ENCODE results near the gene SNX5.

The SNX5 gene

DNA sequence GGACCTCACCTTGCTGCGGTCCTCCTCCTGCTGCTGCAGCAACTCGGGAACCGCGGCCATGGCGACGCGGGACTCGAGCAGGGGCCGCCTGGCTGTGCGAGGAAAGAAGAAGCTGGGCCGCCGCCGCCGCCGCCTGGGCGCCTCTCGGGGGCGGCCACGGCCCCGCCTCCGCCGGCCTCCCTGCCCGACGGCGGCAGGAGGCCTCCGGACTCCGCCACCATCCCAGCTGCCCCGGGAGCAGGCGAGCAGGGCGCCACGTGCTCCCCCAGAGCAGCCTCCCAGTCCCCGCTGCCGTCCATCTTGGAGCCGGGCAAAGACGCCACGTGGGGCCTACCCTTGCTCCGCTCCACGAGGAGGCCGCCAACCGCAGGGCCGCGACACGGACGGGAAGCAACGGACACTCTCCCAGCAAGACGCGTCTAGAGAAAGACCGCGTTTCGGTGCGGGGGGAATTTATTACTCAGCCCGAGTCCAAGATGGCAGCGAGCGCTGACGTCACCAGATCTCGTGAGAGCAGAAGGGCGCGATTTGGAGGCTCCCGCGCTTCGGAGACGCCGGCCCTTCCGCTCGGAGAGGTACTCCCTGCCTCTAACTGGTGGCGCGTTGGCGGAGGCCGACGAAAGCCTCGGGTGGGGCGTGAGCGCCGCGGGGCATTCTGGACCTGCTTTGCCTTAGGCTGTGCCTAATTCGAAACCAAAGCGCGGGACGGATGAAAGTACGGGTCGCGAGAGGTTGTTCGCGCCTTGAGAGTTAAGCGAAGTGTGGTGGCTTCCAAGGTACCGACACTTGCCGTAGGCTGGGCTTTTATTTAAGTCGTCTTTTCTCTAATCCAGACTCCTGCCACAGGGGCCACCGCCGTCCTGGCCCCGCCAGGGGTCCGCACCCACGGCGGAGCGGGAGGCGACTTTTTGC is at the start of gene SNX5, which contains the start of gene MGME1:
SNX5 (minus strand) TSS at position 429 of the 912 bp plus-strand sequence; CDS start at position 60, 369 bp downstream.
MGME1 (plus strand) TSS at position 653 of the 912 bp plus-strand sequence. CDS start 842 bp downstream, outside the sequence.
- peak; percentile 90 to 100 (median 99) for DNase-seq

DNA sequence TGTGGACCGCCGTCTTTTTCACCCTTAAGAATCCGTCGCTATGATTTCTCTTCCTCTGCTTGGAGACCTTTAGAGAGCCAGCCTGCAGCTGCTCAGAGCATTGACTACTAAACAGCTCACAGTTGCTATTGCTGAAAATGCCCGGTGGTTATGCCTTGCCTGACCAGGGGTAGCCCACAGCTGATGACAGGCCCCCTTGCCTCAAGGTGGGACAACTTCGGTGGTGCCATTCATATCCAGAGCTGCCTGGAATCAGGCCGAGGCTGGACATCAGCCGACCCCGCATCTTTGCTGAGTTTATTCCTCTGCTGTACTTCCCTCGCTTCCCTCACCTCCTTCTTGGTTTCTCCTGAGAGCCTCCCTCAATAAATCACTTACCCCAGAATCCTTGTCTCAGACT is 49.5 kb upstream of the SNX5 start:
- DNase-seq, result no peak

DNA sequence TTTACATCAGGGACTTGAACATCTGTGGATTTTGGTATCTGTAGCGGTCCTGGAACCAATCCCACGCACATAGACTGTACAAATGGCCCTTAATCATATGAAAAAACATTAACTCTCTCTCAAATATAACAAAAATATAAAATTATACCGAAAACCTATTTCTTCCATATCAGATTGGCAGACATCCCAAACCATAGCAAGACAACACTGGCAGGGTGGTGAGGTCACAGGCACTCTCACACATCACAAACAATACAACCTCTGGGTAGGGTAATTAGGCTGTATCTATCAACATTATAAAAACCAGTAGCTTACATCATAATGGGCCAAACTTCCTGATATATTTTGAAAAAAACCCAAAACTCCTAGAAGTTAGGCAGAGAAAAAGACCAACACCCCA is 48.2 kb upstream of the SNX5 start:
- DNase-seq, result no peak

DNA sequence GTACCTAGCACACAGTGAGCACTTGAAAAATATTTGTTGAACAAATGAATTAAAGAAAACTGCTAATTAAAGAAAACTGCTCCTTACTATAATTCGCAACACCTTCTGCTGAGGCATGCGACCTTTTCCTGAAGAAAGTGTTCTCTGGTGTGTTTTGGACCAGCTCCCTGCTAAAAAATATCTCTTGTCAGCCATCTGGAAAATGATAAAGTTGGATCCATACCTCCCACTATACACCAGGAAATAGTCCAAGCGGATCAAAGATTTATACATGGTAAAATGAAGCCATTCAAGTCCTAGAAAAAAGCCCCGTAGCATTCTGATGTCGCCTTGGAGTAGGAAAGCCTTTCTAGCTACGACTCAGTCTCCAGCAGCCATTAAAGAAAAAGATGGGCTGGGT is 45.8 kb upstream of the SNX5 start:
- DNase-seq, result no peak

DNA sequence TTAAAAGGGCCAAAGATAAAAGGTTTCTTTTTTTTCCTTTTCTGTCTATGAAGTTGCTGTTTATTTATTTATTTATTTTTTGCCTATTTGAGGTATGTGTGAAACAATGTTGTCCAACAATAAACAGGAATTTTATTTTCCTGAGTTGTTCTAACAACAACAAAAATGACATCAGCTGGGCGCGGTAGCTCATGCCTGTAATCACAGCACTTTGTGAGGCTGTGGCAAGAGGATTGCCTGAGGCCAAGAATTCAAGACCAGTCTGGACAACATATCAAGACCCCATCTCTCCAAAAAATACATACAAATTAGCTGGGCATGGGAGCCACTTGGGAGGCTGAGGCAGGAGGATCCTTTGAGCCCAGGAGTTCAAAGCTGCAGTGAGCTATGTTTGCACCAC is 44.3 kb upstream of the SNX5 start:
- DNase-seq, result no peak

DNA sequence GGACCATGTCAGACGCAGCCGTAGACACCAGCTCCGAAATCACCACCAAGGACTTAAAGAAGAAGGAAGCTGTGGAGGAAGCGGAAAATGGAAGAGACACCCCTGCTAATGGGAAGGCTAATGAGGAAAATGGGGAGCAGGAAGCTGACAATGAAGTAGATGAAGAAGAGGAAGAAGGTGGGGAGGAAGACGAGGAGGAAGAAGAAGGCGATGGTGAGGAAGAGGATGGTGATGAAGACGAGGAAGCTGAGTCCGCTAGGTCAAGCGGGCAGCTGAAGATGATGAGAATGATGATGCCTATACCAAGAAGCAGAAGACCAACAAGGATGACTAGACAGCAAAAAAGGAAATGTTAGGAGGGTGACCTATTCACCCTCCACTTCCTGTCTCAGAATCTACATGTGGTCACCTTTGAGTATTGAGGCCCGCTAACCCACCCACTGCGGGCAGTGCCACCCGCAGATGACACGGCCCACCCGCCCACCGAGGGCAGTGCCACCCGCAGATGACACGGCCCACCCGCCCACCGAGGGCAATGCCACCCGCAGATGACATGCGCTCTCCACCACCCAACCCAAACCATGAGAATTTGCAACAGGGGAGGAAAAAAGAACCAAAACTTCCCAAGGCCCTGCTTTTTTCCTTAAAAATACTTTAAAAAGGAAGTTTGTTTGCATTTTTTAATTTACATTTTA is 43.5 kb upstream of the SNX5 start:
- DNase-seq, result no peak

DNA sequence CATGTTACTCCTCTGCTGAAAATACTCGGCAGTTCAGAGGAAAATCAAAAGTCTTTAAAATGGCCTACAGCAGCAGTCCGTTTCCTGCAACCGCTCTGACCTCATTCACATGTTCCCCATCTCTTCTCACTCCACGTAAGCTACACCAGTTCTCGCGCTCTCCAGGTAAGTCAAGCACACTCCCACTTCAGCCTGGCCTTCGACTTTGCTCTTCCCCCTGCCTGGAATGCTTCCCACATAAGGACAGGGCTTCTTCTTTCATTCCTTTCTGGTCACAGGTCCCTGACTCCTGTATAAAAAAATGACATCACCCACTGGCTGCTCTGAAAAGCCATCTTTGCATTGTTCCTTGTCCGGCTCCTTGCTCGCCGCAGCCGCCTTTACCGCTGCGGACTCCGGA is 42.9 kb upstream of the SNX5 start:
- no peak for DNase-seq

DNA sequence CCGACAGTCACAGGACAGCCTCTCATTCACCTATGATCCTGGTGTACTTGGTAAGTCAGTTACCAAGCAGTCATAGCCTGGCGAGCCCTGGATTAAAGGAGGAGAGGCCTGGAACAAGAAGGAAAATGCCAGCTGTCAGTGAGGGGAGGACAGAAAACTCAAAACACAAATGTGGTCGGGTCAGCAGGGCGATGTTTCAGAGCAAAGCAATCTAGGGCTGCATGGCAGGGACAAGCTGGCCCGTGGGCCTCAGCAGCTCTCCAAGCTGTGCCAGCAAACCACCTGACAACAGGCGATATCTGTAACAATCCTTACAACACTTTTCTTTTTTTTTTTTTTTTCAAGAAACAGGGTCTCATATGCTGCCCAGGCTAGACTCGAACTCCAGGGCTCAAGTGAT is 40.5 kb upstream of the SNX5 start:
- no peak for DNase-seq

DNA sequence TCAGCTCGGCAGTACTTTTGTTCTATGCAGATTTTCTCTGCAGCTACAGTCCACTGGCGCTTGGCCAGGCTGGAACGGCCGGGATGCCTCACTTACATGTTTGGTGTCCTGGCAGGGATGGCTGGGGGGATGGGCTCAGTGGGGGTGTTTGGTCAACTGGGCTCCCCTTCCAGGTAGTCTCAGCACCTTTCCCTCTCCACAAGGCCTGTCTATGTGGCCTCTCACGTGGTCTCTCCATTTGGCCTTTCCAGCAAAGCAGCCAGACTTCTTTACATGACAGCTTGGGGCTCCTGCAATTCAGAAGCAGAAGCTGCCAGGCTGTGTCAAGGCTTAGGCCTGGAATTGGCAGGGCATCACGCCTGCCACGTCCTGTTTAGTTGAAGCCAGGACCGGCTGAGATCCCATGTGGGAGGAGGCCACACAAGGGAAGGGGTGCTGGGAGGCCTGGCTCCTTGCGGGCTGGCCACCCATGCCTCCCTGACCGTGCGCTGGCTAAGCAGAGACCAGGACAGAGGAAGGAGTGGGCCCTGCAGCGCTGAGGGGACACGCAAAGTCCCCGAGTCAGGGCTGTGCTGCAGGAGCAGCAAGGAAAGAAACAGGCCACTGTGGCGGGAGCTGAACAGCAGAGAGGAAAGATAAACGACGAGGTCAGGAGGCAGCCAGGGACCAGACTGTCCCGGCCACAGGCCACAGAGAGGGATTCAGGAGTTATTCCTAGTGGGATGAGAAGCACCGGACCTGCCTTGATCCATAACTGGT is 39.1 kb upstream of the SNX5 start:
- peak in 5 of 14 donors; percentile 16 to 91 (median 29) for DNase-seq

DNA sequence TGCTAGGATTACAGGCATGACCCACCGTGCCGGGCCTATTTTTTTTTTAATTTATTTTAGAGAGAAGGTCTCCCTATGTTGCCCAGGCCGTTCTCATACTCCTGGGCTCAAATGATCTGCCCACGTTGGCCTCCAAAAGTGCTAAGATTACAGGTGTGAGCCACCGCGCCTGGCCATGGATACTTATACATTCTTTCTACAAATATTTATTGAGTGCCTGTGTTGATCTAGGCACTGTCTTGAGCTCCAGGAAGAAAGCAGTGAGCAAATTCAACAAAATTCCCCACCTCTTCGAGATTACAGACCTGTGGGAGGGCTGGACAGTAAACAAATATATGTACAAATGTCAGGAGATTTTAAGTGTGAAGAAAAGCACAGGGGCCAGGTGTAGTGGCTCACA is 38.1 kb upstream of the SNX5 start:
- DNase-seq, result no peak

DNA sequence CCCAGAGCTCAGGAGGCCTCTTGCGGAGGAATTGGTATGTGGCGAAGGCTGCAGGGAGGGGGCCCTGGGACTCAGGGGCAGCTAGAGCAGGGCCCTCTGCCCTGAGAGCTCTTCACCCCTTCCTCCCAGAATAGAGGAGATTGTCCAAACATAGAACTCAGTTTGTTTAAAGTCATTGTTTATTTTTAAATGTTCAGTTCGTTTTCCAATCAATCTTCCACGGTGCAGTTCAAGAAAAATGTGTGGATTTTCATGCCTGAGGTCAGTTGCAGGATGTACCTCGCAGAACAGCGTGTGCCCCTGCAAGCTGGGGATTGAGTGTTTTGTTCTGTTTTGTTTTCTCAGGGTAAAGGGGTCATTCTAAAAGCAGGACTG is 37.4 kb upstream of the SNX5 start:
- DNase-seq, result no peak

DNA sequence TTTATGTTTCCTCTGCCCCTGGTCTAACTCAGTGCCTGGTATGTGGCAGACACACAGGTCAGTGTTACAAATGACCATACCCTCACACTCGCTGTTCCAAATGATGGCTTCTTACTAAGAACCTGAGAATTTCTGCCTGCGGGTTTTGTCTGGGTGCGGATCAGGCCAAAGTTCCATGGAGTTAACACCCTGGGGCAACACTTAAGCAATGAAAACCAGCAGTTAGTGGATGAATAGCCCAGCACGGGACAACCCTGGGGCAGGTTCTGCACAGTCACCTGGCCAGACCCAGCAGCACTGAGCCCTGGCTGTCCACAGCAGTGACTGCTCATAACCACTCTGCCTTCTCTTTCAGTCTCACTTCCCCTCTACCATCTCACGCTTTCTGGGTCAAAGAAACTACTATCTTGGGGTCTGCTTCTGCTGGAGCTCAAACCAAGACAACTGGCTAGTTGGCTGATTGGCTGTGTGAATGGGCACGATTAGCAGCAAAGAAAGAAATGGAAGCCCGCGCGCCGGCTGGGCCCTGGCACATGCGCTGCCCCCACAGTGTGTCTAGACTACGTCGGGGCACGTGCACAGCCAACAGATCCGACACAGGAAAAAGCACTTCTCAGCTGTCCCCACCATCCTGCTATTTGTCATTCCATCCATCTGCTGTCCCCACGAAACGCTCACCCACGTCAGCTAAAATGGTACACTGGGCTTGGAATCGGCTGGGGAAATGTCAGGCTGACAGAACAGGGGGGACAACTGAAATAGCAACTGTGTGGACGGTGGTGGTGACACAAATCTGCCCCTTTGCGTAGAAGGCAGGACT is 36.8 kb upstream of the SNX5 start:
- peak in 1 of 14 donors; percentile 14 for DNase-seq

DNA sequence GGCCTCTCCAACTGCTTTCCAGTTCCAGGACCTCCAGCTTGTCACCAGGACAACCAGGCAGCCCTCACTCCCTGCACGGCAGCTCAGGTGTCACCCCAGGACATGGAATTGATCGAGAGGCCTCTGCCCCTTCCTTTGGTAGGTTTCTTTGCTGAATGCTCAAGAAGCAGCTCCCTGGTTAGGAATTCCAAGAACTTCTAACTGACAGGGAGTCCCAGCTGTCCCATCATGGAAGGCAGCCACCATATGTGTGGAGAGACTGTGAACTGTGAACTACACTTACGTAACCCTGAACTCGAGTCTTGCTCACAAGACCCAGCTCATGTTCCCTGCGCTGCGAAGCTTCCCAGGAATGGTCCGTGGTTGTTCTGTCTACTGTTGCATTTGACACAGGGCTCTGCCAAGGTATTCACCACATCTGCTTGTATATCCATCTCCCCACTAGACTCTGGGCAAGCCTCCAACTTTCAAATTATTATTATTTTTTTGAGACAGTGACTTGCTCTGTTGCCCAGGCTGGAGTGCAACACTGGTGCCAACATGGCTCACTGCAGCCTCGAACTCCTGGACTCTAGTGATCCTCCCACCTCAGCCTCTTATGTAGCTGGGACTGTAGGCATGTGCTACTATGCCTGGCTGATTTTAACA is 35.9 kb upstream of the SNX5 start:
- DNase-seq, result no peak

DNA sequence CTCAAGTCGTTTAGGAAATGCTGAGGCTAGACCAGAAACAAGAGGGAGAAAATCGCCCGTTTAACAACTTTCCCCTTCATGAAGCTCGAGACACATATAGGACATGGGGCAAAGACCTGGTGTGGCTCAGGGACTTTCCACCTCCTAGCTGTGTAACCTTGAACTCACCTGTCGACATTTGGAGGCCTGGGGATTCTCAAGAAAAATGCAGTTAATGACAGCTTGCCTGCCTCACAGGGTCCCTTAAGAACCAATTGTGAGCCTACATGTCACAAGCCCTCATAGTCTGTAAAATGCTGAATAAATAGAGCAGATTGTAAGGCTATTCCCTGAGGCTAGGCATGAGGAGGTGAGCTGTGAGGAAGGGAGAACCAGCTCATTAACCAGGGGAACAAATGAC is 35.3 kb upstream of the SNX5 start:
- DNase-seq, result no peak

DNA sequence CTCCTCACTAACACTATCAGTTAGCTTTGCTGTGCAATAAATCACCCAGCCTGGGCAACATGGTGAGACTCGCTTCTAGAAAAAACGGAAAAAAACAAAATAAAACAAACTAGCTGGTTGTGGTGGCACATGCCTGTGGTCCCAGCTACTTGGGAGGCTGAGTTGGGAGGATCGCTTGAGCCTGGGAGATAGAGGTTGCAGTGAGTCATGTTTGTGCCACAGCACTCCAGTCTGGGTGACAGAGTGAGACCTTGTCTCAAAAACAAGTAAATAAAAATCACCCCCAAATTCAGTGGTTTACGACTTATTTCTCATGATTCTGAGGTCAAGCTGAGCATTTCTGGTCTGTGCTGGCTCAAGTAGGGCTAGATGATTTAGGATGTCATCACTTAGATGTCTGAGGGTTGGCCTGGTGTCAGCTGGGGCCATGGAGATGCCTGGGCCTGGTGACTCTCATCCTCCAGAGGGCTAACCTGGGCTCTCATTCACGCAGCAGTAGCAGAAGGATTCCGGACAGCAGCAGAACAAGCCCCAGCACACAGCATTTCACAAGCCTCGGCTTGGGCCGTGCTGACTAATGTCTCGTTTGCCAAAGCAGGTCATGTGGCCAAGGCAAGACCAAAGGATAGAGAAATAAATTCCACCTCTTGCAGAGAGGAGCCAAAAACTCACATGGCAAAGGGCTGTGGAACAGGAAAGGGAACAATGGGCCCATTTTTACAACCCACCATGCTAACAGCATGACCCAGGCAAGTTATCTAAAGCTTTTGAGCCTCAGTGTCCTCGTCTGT is 32.7 kb upstream of the SNX5 start:
- DNase-seq, result peak in 11 of 14 donors; percentile 2 to 71 (median 31)

DNA sequence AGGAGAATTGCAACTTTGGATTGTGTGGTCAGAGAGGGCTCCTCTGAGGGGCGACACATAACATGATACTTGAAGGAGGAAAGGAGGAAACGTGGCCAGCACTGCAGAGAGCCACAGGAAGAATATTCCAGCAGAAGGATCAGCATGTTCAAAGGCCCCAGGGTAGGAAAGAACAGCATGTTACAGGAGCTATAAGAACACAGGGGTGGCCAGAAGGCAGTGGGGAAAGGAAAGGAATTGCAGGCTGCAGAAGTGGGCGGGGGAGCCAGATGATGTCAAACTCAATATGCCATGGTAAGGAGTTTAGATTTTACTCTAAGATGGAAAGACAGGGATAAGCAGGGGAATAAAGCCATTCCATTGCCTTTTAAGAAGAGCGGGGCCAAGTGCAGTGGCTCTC is 31.0 kb upstream of the SNX5 start:
- no peak for DNase-seq

DNA sequence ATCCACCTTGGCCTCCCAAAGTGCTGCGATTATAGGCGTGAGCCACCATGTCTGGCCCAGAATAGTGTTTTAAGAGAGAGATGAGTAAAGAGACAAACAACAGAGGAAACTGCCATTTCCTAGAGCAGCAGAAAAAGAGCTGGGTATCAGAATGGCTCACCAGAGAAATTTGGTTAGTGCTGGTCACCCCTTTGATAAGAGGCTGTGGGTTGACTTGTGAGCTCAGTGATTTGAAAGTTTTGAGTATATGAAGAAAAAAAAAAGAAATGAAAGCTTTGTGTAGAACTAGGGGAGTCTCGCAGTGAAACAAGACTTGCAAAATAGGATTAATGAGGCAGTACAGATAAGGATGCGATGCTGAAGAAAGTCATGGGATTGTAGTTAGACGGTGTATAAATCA is 29.9 kb upstream of the SNX5 start:
- no peak for DNase-seq

DNA sequence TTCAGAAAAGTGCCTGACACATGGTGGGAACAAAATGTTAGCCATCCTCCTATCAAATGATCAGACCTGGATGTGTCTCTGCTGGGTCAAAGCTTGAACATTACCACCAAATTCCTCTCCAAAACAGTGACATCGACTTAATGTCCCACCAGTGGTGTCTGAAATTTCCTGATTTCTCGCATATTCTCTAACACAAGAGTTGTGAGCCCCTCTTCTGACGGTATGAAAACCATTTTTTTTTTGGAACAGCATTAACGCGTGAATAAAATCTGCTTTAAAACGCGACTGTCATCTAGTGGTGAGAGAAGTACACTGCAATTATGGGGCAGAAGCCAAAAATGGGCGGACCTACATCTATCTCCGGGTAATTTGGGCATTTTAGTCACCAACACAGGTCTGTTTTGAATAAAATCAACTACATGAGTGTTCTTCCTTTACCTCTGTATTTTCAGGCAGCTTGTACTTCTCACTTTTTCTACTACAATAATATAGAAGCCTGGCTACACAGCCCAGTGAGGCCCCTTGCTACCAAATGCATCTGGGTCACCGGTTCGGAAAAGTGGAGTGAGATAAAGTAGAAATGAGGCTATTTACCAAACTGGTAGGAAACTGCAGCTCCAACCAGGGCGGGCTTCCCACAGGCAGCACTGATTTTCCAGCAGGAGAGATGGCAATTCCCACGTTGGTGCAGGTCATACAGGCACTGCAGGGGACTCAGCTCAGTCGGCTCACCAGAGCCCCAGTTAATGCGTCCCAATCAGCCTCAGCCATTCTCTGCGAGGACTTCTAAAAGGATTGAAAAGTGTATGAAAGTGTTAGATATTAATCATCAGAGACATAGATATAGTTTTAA is 27.6 kb upstream of the SNX5 start:
- DNase-seq, result peak in 4 of 14 donors; percentile 2 to 71 (median 20)

DNA sequence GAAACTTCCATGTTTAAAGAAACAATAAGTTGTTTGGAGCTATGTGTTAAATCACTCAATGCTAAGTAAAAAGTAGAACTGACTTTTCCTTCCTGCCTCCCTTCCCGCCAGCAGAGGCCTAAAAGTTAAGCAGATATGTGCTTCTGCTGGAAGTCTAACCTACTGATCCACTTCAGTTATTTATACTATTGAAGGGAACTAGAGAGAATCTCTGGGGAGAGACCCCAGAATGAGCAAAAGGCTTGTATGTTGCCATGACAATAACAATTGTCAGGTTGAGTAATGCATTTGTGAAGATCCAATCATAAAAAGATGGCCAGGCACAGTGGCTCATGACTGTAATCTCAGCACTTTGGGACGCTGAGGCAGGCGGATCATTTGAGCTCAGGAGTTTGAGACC is 25.0 kb upstream of the SNX5 start:
- DNase-seq, result no peak

Measured in C1 segment of cervical spinal cord (tissue), 14 donors.